Amniotic stem cell (primary cell): ENCODE measurements around the gene FAM89A.
"Not testable (repeated sequence)": the region's sequence is repeated elsewhere in the genome, so short reads cannot be mapped to it uniquely, and the experiment has no call there.

ENCODE experiments used
- DNase-seq: peaks from one replicate; lab custom pipeline; 2025; lab: John Stamatoyannopoulos, UW

The FAM89A gene

DNA sequence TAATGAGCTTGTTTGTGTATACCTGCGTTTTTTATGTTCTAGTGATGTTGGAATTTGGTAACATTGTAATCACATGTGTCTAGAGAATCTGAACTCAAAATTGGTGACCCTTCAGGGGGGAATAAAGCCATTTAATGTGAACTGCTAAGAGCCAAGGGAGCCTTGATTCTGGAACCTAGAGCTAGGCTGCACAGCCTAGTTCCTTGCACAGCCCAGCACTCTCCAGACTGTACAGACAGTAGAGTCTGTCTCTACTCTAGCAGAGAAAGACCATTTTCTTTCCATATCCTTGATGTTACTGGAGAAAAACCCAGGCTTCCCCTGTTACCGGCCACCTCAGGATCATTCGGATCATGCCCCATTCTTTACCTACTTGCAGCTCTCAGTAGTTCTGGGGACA is 52.6 kb downstream of the FAM89A start:
- no peak for DNase-seq

DNA sequence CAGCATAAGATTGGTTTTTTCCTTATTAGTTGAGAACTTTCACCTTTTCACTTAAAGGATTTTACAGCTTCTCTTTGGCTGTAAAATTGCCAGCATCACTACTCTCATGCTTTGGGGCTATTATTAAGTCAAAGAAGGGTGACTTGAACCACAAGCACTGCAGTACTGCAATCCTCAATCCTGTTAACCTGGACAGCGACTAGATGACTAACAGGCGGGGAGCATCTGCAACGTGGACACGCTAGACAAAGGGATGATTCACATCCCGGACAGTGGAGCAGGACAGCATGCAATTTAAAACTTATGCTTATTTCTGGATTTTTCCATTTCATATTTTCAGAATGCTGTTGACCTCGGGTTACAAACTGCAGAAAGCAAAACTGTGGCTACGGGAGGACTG is 53.1 kb downstream of the FAM89A start:
- DNase-seq = no peak

DNA sequence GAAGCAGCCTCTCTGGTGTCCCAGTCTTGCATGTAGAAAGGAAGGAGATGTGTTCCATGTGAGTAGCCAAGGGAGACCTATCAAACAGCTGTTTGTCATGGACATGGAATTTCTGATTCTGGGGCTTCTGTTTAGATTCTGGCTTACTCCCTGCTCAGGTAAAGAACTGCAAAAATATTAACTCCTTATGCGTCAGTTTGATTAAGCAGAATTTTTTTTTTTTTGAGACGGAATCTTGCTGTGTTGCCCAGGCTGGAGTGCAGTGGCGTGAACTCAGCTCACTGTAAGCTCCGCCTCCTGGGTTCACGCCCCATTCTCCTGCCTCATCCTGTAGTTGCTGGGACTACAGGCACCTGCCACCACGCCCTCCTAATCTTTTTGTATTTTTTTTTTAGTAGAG is 54.3 kb downstream of the FAM89A start:
- no peak for DNase-seq

- DNase-seq = not testable (repeated sequence)
Measured at GRCh38 chr1:230984622-230985515, 55.2 kb downstream of the FAM89A start.

DNA sequence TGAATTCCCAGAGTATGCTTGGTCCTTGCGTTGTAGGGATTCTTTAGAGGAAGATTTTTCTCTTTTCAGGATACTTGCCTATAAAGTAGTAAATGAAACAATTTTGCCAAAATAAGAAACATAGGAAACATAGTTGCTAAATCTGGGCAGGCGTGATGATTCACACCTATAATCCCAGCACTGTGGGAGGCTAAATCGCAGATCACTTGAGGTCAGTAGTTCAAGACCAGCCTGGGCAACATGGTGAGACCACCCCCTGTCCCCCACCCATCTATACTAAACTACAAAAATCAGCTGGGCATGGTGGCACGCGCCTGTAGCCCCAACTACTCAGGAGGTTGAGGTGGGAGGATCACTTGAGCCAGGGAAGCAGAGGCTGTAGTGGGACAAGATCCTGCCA is 56.2 kb downstream of the FAM89A start:
- no peak for DNase-seq

DNA sequence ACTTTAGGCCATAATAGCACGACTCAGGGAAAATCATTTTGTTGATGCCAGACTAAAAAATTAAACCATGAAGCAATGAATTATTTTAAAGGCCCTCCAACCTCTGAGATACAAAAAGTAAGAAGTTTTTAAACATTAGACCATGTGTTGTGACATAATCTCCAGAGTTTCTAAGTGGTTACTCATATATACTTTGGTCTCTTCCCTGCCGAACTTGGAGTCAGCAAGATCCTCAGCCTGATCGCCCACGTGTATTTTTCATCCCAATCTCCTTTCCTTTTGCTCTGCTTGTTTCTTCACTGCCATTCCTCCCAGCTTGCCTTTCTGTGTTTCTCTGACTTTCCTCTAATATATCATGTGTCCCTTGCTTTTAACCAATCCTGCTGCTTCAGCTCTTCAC is 57.4 kb downstream of the FAM89A start:
- DNase-seq = no peak

GRCh38 chr1:230979952-230980351 is 60.1 kb downstream of the FAM89A start:
- DNase-seq = no peak

DNA sequence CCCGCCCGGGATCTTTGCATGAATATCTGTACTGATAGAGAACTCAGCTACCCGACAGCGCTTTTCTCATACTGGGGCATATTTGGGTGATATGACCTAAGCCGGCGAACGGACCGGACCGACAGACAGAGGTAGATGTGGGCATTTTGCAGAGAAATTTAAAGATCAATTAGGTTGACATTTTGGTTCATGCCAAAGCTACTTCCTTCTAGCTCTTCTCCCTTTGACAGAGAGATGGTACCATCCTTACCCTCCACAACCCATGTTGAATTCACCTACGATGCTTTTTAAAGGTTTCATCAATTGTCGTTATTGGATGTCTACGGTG is 60.7 kb downstream of the FAM89A start:
- no peak for DNase-seq

DNA sequence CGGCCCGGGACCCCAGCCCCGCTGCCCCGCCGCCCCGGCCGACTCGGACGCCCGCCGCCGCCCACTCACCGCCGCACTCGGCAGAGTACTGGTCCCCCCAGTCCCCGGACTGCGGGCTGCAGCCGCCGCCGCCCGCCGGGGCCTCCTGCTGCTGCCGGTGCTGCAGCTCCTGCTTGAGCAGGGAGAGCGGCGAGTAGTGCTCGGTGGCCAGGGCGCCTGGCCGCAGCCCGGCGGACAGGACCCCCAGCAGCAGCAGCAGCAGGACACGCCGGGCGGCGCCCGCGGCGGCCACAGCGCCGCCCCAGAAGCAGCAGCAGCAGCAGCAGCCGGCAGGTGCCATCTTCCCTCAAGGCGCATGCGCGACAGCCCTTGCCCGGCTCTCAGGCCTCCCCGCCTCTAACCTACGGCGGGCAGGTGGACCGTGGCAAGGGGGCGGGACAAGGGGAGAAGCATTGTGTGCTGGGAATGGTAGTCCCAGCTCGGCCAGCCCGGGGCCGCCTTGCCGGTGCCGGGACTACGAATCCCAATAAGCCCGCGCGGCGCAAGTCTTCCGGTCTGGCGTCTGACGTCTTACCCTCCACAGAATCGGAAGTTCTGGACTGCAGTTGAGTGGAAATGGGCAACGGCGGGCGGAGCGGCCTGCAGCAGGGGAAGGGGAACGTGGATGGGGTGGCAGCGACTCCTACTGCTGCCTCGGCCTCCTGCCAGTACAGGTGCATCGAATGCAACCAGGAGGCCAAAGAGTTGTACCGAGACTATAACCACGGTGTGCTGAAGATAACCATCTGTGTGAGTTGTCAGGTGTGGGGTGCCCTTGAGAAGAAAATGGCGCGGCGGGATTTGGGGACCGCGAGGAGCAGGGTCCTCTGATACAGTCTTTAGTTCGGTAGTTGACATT is 61.3 kb downstream of the FAM89A start, which contains the start of the genes ARV1 and TTC13:
ARV1 (plus strand) TSS at position 604 of the 898 bp plus-strand sequence; CDS start at position 616, 12 bp downstream.
TTC13 (minus strand) TSS at position 371 of the 898 bp plus-strand sequence; CDS start at position 340, 31 bp downstream.
- peak; percentile 95 for DNase-seq

DNA sequence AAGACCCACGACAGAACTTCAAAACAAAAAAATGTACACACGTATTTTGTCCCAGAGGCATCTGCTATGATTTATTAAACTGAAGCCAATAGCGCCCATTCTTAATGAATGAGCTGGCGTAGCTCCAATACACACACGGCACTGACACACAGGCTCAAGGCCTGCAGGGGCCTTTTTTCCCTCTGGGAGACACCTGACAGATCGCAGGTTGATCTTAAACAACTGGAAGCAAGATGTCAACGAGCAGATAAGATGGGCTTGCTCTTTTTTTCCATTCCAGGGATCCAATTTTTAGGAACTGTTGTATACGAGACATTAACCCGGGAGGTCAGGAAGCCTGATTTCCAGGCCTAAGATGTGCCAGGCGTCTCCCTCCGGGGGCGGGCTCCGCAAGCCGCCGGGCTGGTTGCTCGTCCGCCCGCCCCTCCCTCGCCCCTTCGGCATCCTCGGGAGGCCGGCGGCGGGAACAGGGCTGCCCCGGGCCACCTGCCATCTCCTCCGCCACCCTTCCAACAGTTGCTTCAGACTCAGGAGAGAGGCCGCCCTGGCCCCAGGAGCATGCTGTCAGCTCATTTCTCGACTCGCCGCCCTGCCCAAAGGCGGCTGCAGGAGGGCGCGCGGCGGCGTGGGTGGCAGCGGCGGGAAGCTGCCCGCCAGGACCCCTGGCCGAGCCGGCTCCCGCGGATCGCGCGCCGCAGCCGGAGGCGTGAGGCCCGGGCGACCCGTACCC is 62.1 kb downstream of the FAM89A start:
- no peak for DNase-seq

- DNase-seq = no peak
Measured at GRCh38 chr1:230976825-230977747, 63.0 kb downstream of the FAM89A start.

- DNase-seq = no peak
Measured at GRCh38 chr1:230976360-230976759, 63.7 kb downstream of the FAM89A start.

- no peak for DNase-seq
Measured at GRCh38 chr1:230975636-230976035, 64.4 kb downstream of the FAM89A start.

DNA sequence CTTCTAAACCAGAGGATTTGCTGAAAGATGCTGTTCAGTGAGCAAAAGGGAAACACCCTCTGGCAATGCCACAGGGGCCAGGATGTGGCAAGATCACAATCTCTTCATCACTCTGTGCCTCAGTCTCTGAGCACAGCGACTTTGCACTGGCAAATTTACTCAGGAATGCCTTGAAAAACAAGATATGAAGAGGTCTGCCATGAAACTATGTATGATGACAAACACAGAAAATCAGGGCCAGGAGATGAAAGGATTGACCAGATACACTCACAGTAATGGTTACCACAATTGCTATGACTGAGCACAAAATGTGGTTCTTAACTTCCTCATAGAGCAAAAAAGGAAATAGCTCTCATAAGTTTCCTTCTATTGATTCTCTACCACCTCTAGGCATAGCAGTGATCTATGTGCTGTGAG is 67.2 kb downstream of the FAM89A start:
- no peak for DNase-seq

- no peak for DNase-seq
Measured at GRCh38 chr1:230971771-230972170, 68.3 kb downstream of the FAM89A start.

DNA sequence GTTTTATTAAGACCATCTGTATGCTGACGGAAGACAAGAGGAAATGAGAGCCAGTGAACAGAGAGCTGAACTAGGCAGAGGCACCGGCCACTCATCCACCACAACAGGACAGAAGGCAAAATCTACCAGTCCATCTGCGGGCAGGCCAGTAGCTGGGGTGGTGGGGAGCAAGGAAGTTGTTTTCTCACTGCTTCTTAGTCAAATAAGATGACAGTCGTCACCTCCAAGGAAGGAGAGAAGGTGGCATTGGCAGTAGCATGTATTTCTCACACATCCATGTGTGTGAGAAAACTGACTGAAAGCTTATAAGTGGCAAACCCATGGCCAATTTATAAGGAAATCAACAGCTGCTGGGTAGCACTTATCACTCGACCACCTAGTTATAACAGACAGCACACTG is 69.6 kb downstream of the FAM89A start:
- no peak for DNase-seq
